Measurements from ENCODE around the gene LAPTM5. TPM values are rescaled to one million over a fixed set of nuclear protein-coding genes. Genes with fewer than 3 reads are reported as not detected.

Gene LAPTM5
- total and polyA plus RNA-seq, 2 of the 8 experiments (the other 6 are each of a cell fraction or from before 2014, with no cell fraction given), result 0.37 to 1.4 TPM

GRCh38 chr1:30778979-30779293 lies 21.4 kb upstream of the LAPTM5 start:
- no peaks in the 10 kb centered on the region for H4K20me1 ChIP-seq (replicated peaks in 1 of 2; ENCODE audit: control insufficient read depth in 1 of 2, insufficient read depth in 2 of 2, low read length in 2 of 2)
- no peak overlapping the region for H4K91ac ChIP-seq (replicated peaks; ENCODE audit: insufficient read length, low read length)
- no peaks in the 10 kb centered on the region for H3K79me1 ChIP-seq (ENCODE audit: low read depth, low read length)
- no peaks in the 10 kb centered on the region for H3K79me2 ChIP-seq (ENCODE audit: control insufficient read depth in 1 of 2, insufficient read depth in 2 of 2, low read length in 2 of 2)
- no peak overlapping the region for H3K27ac ChIP-seq (ENCODE audit: low read depth, low read length)
- H3K4me1 ChIP-seq (replicated peaks in 1 of 4; ENCODE audit: control insufficient read depth in 3 of 4, insufficient read depth in 4 of 4, low read length in 3 of 4), result peaks cover 0 to 4% (median 2%) of the 10 kb centered on the region in 4 experiments; a peak in 4 of 7 replicates
- no peak overlapping the region for H4K8ac ChIP-seq (ENCODE audit: extremely low read depth, insufficient read depth, low read length)
- no peak overlapping the region for H4K5ac ChIP-seq (ENCODE audit: insufficient read length, low read depth, low read length)
- no peak overlapping the region for H3K56ac ChIP-seq (replicated peaks; ENCODE audit: insufficient read length, low read depth, low read length)
- H2BK120ac ChIP-seq (replicated peaks; ENCODE audit: low read depth, low read length), result no peak overlapping the region
- no peak overlapping the region for H3K4ac ChIP-seq (replicated peaks; ENCODE audit: insufficient read length, low read depth, low read length)
- no peaks in the 10 kb centered on the region for H3K36me3 ChIP-seq (ENCODE audit: control insufficient read depth in 2 of 4, insufficient read depth in 4 of 4, low read length in 3 of 4)
- no peaks in the 10 kb centered on the region for H3K23me2 ChIP-seq (ENCODE audit: low read depth, low read length)
- no peak overlapping the region for H2AK5ac ChIP-seq (ENCODE audit: low read depth, low read length)
- POLR2A ChIA-PET (ENCODE audit: partially characterized antibody), result interaction anchor here (0.7 to 1.0 kb wide), 3 partner anchors 14 to 48 kb away, joined by 3 read pairs; no protein-coding TSS in a partner anchor
- DNase-seq (ENCODE audit: low read depth in 1 of 2, low spot score in 2 of 2), result no peak
- H3K23ac ChIP-seq (ENCODE audit: insufficient read length), result no peak overlapping the region
- H3K4me3 ChIP-seq (ENCODE audit: extremely low read depth in 1 of 4, insufficient read depth in 2 of 4, low read depth in 3 of 4, low read length in 4 of 4), result no peak overlapping the region
- H3K9ac ChIP-seq (replicated peaks in 1 of 4; ENCODE audit: extremely low read depth in 1 of 4, low read depth in 3 of 4, low read length in 3 of 4), result no peak overlapping the region
- H2AFZ ChIP-seq (ENCODE audit: low read length), result no peak overlapping the region
- H3K14ac ChIP-seq (ENCODE audit: insufficient read length), result no peak overlapping the region
- CTCF ChIA-PET (ENCODE audit: partially characterized antibody), result interaction anchor here (1.0 to 51.2 kb wide), 8 partner anchors 10 to 142 kb away, joined by 3 to 1640 read pairs (median 15); partner anchors contain the start of genes LAPTM5, MATN1 and SDC3
- no peak overlapping the region for H2BK15ac ChIP-seq (ENCODE audit: low read length)
- no peak overlapping the region for H2BK12ac ChIP-seq (ENCODE audit: low read depth, low read length)
- no peak for FAIRE-seq
- H2BK5ac ChIP-seq (ENCODE audit: low read depth, low read length), result no peak overlapping the region
- H3K27me3 ChIP-seq (replicated peaks in 1 of 4; ENCODE audit: control insufficient read depth in 3 of 4, extremely low read depth in 1 of 4, insufficient read depth in 3 of 4, low read length in 3 of 4), result no peaks in the 10 kb centered on the region
- WGBS, 2 experiments (ENCODE audit: extremely low coverage in 1 of 2, insufficient coverage in 1 of 2, insufficient read length in 1 of 2, insufficient replicate concordance in 2 of 2, low coverage in 1 of 2, low lambda C conversion rate in 2 of 2, missing lambda C conversion rate in 1 of 2), result 88% methylated on average over 6 of the region's 6 CpGs; no CpG with 5 or more reads in 1 of the 2 experiments
- no peak overlapping the region for H3K4me2 ChIP-seq (ENCODE audit: insufficient read depth in 1 of 2, low read depth in 2 of 2, low read length in 2 of 2)
- H2BK20ac ChIP-seq (ENCODE audit: low read length), result no peak overlapping the region
- no peaks in the 10 kb centered on the region for H3K9me3 ChIP-seq (ENCODE audit: insufficient read depth in 2 of 2, low read depth in 1 of 2, low read length in 1 of 2)
- H3K18ac ChIP-seq (ENCODE audit: extremely low read depth, low read length), result no peak overlapping the region
- TF ChIP-seq RXRA (IDR thresholded peaks at IDR 0.05; ENCODE audit: insufficient read depth, low read depth, low read length), result no peak
- no peak for TF ChIP-seq PHF8 (conservative IDR thresholded peaks at IDR 0.05; ENCODE audit: low read depth, low read length)
- no peak for TF ChIP-seq EGR1 (IDR thresholded peaks at IDR 0.05; ENCODE audit: borderline replicate concordance, low read depth, low read length)
- TF ChIP-seq ZNF274 (IDR thresholded peaks at IDR 0.05; ENCODE audit: borderline replicate concordance, extremely low read depth, low read length), result no peak
- no peak for TF ChIP-seq SIRT6 (IDR thresholded peaks at IDR 0.05; ENCODE audit: low read length)
- TF ChIP-seq CREB1 (IDR thresholded peaks at IDR 0.05), result no peak
- TF ChIP-seq BACH1 (IDR thresholded peaks at IDR 0.05; ENCODE audit: low read length), result no peak
- no peak for TF ChIP-seq KDM4A (IDR thresholded peaks at IDR 0.05; ENCODE audit: low read depth, low read length, severe bottlenecking)
- TF ChIP-seq BCL11A (IDR thresholded peaks at IDR 0.05; ENCODE audit: low read depth in 2 of 2, low read length in 2 of 2), result no peak
- TF ChIP-seq HDAC2 (IDR thresholded peaks at IDR 0.05; ENCODE audit: borderline replicate concordance in 1 of 2, low read depth in 2 of 2, low read length in 2 of 2), result no peak
- no peak for TF ChIP-seq YY1 (IDR thresholded peaks at IDR 0.05; ENCODE audit: low read depth, low read length)
- no peak for TF ChIP-seq SP1 (IDR thresholded peaks at IDR 0.05; ENCODE audit: low read depth, low read length)
- no peak for TF ChIP-seq JUN (IDR thresholded peaks at IDR 0.05; ENCODE audit: low read depth, low read length)
- no peak for TF ChIP-seq SRF (IDR thresholded peaks at IDR 0.05; ENCODE audit: low read depth, low read length)
- no peak for TF ChIP-seq CBX8 (IDR thresholded peaks at IDR 0.05; ENCODE audit: borderline replicate concordance, low read depth, low read length)
- no peak for TF ChIP-seq POLR2AphosphoS5 (IDR thresholded peaks at IDR 0.05; ENCODE audit: low read depth, low read length)
